ENCODE results near the gene DDX60.

DNA sequence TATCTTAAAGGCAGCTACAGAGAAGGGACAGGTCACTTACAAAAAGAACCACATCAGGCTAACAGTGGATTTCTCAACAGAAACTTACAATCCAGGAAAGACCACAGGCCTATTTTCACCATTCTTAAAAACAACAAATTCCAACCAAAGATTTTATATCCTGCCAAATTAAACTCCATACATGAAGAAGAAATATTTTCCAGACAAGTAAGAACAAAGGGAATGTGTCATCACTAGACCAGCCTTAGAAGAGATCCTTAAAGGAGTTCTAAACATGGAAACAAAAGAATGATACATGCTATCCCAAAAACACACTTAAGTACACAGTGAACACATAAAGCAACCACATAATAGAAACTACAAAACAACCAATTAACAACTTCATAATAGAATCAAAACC lies 120.6 kb downstream of the DDX60 start:
- TF ChIP-seq, protein P1, sequence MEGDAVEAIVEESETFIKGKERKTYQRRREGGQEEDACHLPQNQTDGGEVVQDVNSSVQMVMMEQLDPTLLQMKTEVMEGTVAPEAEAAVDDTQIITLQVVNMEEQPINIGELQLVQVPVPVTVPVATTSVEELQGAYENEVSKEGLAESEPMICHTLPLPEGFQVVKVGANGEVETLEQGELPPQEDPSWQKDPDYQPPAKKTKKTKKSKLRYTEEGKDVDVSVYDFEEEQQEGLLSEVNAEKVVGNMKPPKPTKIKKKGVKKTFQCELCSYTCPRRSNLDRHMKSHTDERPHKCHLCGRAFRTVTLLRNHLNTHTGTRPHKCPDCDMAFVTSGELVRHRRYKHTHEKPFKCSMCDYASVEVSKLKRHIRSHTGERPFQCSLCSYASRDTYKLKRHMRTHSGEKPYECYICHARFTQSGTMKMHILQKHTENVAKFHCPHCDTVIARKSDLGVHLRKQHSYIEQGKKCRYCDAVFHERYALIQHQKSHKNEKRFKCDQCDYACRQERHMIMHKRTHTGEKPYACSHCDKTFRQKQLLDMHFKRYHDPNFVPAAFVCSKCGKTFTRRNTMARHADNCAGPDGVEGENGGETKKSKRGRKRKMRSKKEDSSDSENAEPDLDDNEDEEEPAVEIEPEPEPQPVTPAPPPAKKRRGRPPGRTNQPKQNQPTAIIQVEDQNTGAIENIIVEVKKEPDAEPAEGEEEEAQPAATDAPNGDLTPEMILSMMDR (IDR thresholded peaks at IDR 0.05), result no peak
- TF ChIP-seq POLR2A (IDR thresholded peaks at IDR 0.05), result no peak
